ENCODE measurements around the gene CABCOCO1.

- no peak for TF ChIP-seq CTCF (IDR thresholded peaks at IDR 0.05)
- TF ChIP-seq POLR2A (IDR thresholded peaks at IDR 0.05), result no peak
These were observed 9.0 kb upstream of the CABCOCO1 start for GRCh38 chr10:61653699-61654098.

All from thyroid gland (tissue), 4 donors.